ENCODE data around the gene DHX29.

The DHX29 gene

GRCh38 chr5:55316837-55317236 lies 9.3 kb upstream of the DHX29 start:
- Histone ChIP-seq H2AFZ (ENCODE audit: low read depth) (no peak overlapping the region), H3K36me3 (ENCODE audit: insufficient read depth) (0 out of 2 replicates have a peak, but pooled peaks cover 2% of the 10 kb centered on the region), H3K4me1 (ENCODE audit: low read depth, poor library complexity, severe bottlenecking) (peaks cover 31% of the 10 kb centered on the region), H3K27me3 (ENCODE audit: insufficient read depth, low read depth) (no peaks in the 10 kb centered on the region), H3K79me2 (ENCODE audit: insufficient read depth, low read depth) (peaks cover 94% of the 10 kb centered on the region), H3K27ac (no peak overlapping the region), H3K4me3 (IDR thresholded peaks at IDR 0.05; ENCODE audit: insufficient read depth, low read depth, low read length) (no peak overlapping the region), H3K4me2 (no peak overlapping the region), H4K20me1 (ENCODE audit: insufficient read depth) (0 out of 2 replicates have a peak, but pooled peaks cover 22% of the 10 kb centered on the region), H3K9ac (no peak overlapping the region)
- no peak for TF ChIP-seq CTCF (conservative IDR thresholded peaks at IDR 0.05; ENCODE audit: low read depth, low read length)

GRCh38 chr5:55316289-55316688 lies 8.8 kb upstream of the DHX29 start:
- peaks cover 94% of the 10 kb centered on the region for H3K79me2 ChIP-seq (ENCODE audit: insufficient read depth, low read depth)
- 0 out of 2 replicates have a peak, but pooled peaks cover 7% of the 10 kb centered on the region for H3K36me3 ChIP-seq (ENCODE audit: insufficient read depth)
- H2AFZ ChIP-seq (ENCODE audit: low read depth): no peak overlapping the region
- no peak overlapping the region for H3K9ac ChIP-seq
- no peaks in the 10 kb centered on the region for H3K27me3 ChIP-seq (ENCODE audit: insufficient read depth, low read depth)
- H3K4me1 ChIP-seq (ENCODE audit: low read depth, poor library complexity, severe bottlenecking): peaks cover 37% of the 10 kb centered on the region
- 0 out of 2 replicates have a peak, but pooled peaks cover 27% of the 10 kb centered on the region for H4K20me1 ChIP-seq (ENCODE audit: insufficient read depth)
- no peak overlapping the region for H3K4me2 ChIP-seq
- no peak for TF ChIP-seq CTCF (conservative IDR thresholded peaks at IDR 0.05; ENCODE audit: low read depth, low read length)
- no peak overlapping the region for H3K27ac ChIP-seq
- no peak overlapping the region for H3K4me3 ChIP-seq (IDR thresholded peaks at IDR 0.05; ENCODE audit: insufficient read depth, low read depth, low read length)

GRCh38 chr5:55313870-55314617 lies 6.5 kb upstream of the DHX29 start:
- H3K4me3 ChIP-seq (IDR thresholded peaks at IDR 0.05; ENCODE audit: insufficient read depth, low read depth, low read length): no peak overlapping the region
- peaks cover 55% of the 10 kb centered on the region for H3K4me1 ChIP-seq (ENCODE audit: low read depth, poor library complexity, severe bottlenecking)
- no peak for TF ChIP-seq CTCF (conservative IDR thresholded peaks at IDR 0.05; ENCODE audit: low read depth, low read length)
- H3K79me2 ChIP-seq (ENCODE audit: insufficient read depth, low read depth): peaks cover 100% of the 10 kb centered on the region
- H4K20me1 ChIP-seq (ENCODE audit: insufficient read depth): 0 out of 2 replicates have a peak, but pooled peaks cover 28% of the 10 kb centered on the region
- 0 out of 2 replicates have a peak, but pooled peaks cover 7% of the 10 kb centered on the region for H3K36me3 ChIP-seq (ENCODE audit: insufficient read depth)
- H3K27me3 ChIP-seq (ENCODE audit: insufficient read depth, low read depth): no peaks in the 10 kb centered on the region
- H2AFZ ChIP-seq (ENCODE audit: low read depth): no peak overlapping the region
- no peak overlapping the region for H3K4me2 ChIP-seq
- H3K27ac ChIP-seq: no peak overlapping the region
- H3K9ac ChIP-seq: no peak overlapping the region

GRCh38 chr5:55308254-55308836 lies 851 bp upstream of the DHX29 start:
- H3K36me3 ChIP-seq (ENCODE audit: insufficient read depth): 0 out of 2 replicates have a peak, but pooled peaks cover 7% of the 10 kb centered on the region
- H3K4me3 ChIP-seq (IDR thresholded peaks at IDR 0.05; ENCODE audit: insufficient read depth, low read depth, low read length): peak overlapping the region; percentile 60
- peak overlapping the region; percentile 98 for H3K4me2 ChIP-seq
- peaks cover 98% of the 10 kb centered on the region for H3K79me2 ChIP-seq (ENCODE audit: insufficient read depth, low read depth)
- H3K4me1 ChIP-seq (ENCODE audit: low read depth, poor library complexity, severe bottlenecking): peaks cover 63% of the 10 kb centered on the region
- no peak for TF ChIP-seq CTCF (conservative IDR thresholded peaks at IDR 0.05; ENCODE audit: low read depth, low read length)
- H3K9ac ChIP-seq: peak overlapping the region; percentile 97
- H3K27me3 ChIP-seq (ENCODE audit: insufficient read depth, low read depth): no peaks in the 10 kb centered on the region
- peak overlapping the region; percentile 87 for H3K27ac ChIP-seq
- 0 out of 2 replicates have a peak, but pooled peaks cover 16% of the 10 kb centered on the region for H4K20me1 ChIP-seq (ENCODE audit: insufficient read depth)
- H2AFZ ChIP-seq (ENCODE audit: low read depth): peak overlapping the region; percentile 71

Measured in KMS-11 (cell line).